ENCODE data around the gene AP3D1. TPM values are rescaled to one million over a fixed set of nuclear protein-coding genes. Genes with fewer than 3 reads are reported as not detected.

AP3D1 gene
- total RNA-seq, 8 experiments from 2014 or later, result 59.6 to 122 (median 78.8) TPM

DNA sequence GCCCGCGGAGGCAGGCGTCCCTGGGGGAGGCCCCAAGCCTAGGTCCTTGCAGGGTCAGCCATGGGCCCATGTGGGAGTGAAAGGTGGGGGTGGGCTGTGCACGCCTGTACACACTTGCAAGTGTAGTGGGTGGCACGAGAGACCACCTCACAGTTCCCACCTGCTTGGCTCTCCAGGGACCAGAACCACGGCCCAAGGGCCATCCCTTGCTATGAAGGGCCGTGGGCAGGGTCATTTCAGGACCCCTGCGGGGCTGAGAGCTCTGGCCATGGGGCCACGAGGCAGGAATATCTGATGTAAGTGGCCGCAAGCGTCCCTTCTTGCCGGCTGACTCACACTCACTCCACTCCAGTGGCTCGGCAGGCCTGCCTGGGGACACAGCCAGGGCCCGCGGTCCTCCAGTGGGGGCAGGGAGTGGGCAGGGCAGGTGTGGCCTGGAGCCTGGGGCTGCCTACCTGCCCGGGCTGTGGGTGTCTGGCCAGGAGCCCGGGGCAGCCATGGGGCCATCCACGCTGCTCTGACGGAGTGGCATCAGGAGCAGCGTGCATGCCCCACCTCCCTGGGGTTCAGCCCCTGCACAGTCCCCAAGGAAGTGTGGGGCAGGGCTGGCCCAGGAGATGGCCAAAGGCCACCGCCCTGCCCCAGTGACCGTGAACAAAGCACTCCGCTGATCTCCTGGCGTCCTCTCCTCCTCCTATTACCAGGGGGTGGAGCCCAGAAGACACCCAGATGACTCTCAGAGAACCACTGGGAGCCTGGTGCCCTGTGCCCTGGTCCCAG lies 91.8 kb downstream of the AP3D1 start:
- peaks cover 49 to 54% of the 10 kb centered on the region in 2 donors for H3K4me1 ChIP-seq (replicated peaks in 1 of 2)
- peak overlapping the region in 1 of 5 donors; percentile 57 for H3K4me3 ChIP-seq
- in situ Hi-C loops (cut with MboI; ENCODE audit: low pct_unique_long_range_greater_than_20kb in 2 of 9, low sequenced_read_pairs in 9 of 9, unreplicated experiment in 9 of 9), result no loop called here
- 10 to 100% (median 60%) methylated on average over 1 to 4 of the region's 24 CpGs; no CpG with 5 or more reads in 4 of the 10 experiments for WGBS, 10 experiments
- ATAC-seq (replicated peaks in 6 of 8), result peak; percentile 9 to 56 (median 20)
- peak overlapping the region; percentile 97 to 99 for H3K27ac ChIP-seq

DNA sequence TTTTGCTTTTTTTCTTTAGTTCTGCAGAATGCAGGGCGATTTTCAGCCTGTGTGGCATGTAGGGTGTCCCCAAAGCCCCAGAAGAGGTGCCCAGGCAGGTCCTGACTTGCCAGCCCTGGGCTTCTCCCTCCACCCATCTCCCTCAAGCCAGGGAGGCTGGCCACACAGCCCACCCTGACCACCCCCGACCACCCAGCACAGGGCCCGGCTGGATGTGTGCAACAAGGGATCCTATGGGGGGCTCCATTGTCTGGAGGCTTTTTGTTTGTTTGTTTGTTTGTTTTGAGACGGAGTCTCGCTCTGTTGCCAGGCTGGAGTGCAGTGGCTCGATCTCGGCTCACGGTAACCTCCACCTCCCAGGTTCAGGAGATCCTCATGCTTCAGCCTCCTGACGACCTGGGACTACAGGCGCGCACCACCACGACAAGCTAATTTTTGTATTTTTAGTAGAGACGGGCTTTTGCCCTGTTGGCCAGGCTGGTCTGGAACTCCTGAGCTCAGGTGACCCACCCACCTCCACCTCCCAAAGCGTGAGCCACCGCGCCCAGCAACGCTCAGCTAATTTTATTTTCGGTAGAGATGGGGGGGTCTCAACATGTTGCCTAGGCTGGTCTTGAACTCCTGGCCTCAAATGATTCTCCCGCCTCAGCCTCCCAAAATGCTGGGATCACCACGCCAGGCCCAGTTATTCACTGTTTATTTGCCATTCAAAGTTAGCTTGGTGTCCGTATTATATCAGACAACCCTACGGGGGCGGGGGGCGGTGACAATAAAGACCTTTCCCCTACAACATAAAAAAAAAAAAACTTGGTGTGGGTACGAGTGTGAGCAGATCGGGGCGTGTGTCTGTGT lies 92.6 kb downstream of the AP3D1 start:
- Histone ChIP-seq H3K4me1 (replicated peaks in 1 of 2) (peaks cover 44 to 46% of the 10 kb centered on the region in 2 donors), H3K27ac (peak overlapping the region; percentile 97 to 99), H3K4me3 (no peak overlapping the region)
- no peak for ATAC-seq (replicated peaks in 6 of 8)
- in situ Hi-C loops (cut with MboI; ENCODE audit: low pct_unique_long_range_greater_than_20kb in 2 of 9, low sequenced_read_pairs in 9 of 9, unreplicated experiment in 9 of 9), result no loop called here
- WGBS, 10 experiments, result 73 to 100% (median 92%) methylated on average over 1 to 13 of the region's 27 CpGs; no CpG with 5 or more reads in 2 of the 10 experiments

DNA sequence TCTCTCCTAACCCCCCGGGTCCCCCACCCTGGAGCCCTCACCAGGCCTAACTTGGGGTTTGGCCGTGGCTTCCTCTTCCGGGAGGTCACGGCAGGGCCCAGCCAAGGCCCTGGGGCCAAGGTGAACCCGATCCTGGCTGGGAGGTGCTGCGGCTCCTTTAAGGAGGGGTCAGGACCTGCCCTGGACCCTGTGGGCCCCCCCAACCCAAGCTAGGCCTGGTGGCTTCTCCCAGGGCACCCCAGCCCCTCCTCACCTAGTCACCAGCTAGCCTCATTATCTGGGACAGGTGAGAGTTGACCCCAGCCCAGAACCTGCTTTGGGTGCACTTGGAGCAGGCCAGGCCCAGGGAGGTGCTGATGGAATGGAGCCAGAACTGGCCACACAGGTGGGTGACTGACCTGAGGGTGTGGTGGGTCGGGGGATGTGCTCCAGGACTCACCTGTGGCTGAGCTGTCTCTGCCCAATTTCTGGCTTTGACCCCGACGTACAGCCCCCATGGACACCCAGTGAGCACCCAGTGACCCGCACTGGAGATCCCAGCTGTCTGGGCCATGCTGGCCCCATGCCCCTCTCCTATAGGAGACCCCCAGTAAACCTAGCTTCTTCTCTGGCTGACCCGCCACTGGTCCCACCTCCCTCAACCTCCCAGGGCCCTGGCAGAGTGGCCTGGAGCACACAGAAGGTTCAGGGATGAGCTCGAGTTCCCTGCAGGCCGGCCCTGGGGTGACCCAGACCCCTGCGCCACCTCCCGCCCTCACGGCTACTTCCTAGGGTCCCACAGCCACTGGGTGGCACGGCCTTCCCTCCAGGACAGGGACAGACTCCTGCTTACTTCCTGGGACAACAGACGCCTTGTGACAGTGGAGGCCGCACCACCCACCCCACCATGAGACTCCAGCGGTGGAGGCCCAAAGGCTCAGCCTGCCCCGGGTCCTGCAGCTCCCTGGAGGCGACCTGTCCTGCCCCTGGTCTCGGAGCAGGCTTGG lies 93.6 kb downstream of the AP3D1 start:
- ATAC-seq (replicated peaks in 6 of 8), result no peak
- H3K4me1 ChIP-seq (replicated peaks in 1 of 2), result peaks cover 43 to 44% of the 10 kb centered on the region in 2 donors
- WGBS, 10 experiments, result 20 to 100% (median 88%) methylated on average over 1 to 4 of the region's 23 CpGs; no CpG with 5 or more reads in 4 of the 10 experiments

DNA sequence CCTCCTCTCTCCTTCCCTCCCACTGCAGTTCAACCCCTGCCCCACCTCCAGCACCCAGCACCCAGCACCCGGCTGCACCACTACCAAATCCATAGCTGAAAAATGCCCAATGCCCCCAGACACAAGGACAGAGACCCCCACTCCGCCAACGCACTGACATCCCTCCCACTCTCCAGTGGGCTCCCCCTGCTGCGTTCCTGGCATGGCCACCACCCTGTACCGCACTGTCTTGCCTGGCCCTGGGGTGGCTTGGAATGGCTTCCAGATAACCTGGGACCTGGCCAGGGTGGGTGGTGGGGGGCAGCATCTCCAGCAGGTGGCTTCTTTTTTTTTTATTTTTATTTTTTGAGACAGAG lies 94.6 kb downstream of the AP3D1 start:
- WGBS, 10 experiments, result 40 to 100% methylated on average over 1 to 2 of the region's 5 CpGs; no CpG with 5 or more reads in 8 of the 10 experiments
- no peak for ATAC-seq (replicated peaks in 6 of 8)
- in situ Hi-C loops (cut with MboI; ENCODE audit: low pct_unique_long_range_greater_than_20kb in 2 of 9, low sequenced_read_pairs in 9 of 9, unreplicated experiment in 9 of 9), result no loop called here
- Histone ChIP-seq H3K4me3 (no peak overlapping the region), H3K4me1 (replicated peaks in 1 of 2) (peaks cover 34 to 42% of the 10 kb centered on the region in 2 donors), H3K27ac (peak overlapping the region in 1 of 2 donors; percentile 43)

More for the DNA sequence above, 93.6 kb downstream of the AP3D1 start:
- in situ Hi-C loops (cut with MboI; ENCODE audit: low pct_unique_long_range_greater_than_20kb in 2 of 9, low sequenced_read_pairs in 9 of 9, unreplicated experiment in 9 of 9), result no loop called here
- Histone ChIP-seq H3K27ac (peak overlapping the region; percentile 97 to 99), H3K4me3 (no peak overlapping the region)

DNA sequence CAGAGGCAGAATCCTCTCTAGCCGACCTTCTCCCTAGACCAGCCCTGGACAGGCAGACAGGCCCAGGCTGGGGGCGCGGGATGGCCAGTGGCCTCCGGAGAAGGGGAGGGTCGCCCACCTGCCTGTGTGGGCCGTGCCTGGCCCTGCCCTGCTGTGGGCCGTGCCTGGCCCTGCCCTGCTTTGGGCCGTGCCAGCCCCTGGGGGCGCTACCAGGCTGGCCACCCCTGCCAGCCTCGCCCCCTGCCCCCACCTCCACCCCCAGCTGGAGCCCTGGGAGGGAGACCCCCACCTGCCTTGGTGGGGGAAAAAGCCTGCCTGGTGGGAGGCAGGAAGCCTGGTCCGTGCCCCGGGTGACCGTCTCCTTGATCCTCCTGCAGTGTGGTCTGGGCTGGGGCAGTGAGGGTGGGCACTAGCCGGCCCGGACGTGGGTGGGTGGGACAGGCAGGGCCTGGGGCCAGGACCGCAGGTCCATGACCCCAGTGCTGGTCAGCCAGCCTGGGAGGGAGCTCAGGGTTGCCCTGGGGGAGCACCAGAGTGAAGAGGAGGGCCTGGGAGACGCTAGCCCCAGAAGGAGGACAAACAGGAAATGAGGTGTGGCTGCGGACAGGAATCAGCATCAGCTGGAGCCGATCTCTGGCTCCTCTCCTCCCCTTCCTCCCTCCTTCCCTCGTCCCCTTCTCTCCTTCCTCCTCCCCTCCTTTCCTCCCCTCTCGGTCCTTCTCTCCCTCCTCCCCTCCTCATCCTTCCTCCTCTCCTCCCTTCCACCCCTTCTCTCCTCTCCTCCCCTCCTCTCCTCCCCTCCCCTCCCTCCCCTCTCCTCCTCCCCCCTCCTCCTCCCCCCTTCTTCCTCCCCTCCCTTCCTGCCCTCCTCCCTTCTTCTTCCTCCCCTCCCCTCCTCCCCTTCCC lies 95.2 kb downstream of the AP3D1 start:
- Histone ChIP-seq H3K27ac (peak overlapping the region; percentile 64 to 84), H3K4me3 (no peak overlapping the region), H3K4me1 (replicated peaks in 1 of 2) (peaks cover 34 to 47% of the 10 kb centered on the region in 2 donors)
- peak in 3 of 8 experiments; percentile 21 to 34 (median 22) for ATAC-seq (replicated peaks in 6 of 8)
- in situ Hi-C loops (cut with MboI; ENCODE audit: low pct_unique_long_range_greater_than_20kb in 2 of 9, low sequenced_read_pairs in 9 of 9, unreplicated experiment in 9 of 9), result no loop called here
- WGBS, 10 experiments, result 69 to 83% methylated on average over 1 to 5 of the region's 22 CpGs; no CpG with 5 or more reads in 8 of the 10 experiments

DNA sequence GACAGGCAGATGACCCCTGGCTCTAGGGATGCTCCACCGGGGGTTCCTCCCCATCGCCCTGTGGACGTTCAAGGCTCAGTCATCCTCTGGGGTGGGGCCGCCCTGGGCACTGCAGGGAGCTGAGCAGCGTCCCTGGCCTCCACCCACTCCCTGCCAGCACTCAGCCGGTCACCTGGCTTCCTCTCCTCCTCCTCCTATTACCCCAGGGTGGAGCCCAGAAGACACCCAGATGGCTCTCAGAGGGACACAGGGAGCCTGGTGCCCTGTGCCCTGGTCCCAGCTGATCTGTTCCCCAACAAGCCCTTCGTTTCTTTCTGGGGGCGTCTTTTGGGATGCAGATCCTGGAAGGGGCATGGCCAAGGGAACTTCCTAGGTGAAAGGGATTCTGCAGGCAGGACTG lies 96.6 kb downstream of the AP3D1 start:
- no peak overlapping the region for H3K4me3 ChIP-seq
- peaks cover 22 to 36% of the 10 kb centered on the region in 2 donors for H3K4me1 ChIP-seq (replicated peaks in 1 of 2)
- in situ Hi-C loops (cut with MboI; ENCODE audit: low pct_unique_long_range_greater_than_20kb in 2 of 9, low sequenced_read_pairs in 9 of 9, unreplicated experiment in 9 of 9), result no loop called here
- ATAC-seq (replicated peaks in 6 of 8), result no peak
- H3K27ac ChIP-seq, result no peak overlapping the region
- WGBS, 10 experiments, result 10 to 100% (median 67%) methylated on average over 1 to 2 of the region's 8 CpGs; no CpG with 5 or more reads in 5 of the 10 experiments

DNA sequence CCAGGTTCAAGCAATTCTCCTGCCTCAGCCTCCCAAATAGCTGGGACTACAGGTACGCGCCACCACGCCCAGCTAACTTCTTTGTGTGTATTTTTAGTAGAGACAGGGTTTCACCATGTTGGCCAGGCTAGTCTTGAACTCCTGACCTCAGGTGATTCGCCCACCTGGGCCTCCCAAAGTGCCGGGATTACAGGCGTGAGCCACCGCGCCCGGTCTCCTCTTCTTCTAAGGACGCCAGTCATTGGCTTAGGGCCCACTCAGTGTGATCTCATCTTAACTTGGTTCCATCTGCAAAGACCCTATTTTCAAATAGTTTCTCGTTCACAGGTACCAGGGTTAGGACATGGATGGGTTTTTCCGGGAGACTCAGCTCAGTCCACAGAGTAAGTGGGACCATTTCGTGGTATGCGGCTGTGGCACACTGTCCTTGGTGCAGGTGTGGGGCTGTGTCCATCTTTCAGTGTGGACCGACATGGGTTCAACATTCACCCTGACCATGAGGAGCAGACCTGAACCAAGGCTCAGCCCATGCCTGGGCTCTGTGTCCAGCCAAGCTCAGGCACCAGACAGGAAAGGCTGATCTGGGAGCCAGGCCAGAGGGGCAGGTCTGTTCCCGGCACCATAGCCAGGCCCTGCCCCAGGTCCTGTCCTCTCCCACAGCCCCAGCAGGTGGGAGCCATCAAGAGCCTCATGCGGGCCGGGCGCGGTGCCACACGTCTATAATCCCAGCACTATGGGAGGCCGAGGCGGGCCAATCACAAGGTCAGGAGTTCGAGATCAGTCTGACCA lies 97.6 kb downstream of the AP3D1 start:
- peaks cover 21 to 35% of the 10 kb centered on the region in 2 donors for H3K4me1 ChIP-seq (replicated peaks in 1 of 2)
- WGBS, 10 experiments, result 80 to 100% (median 96%) methylated on average over 1 to 9 of the region's 24 CpGs; no CpG with 5 or more reads in 3 of the 10 experiments
- in situ Hi-C loops (cut with MboI; ENCODE audit: low pct_unique_long_range_greater_than_20kb in 2 of 9, low sequenced_read_pairs in 9 of 9, unreplicated experiment in 9 of 9), result no loop called here
- no peak overlapping the region for H3K27ac ChIP-seq
- no peak overlapping the region for H3K4me3 ChIP-seq
- ATAC-seq (replicated peaks in 6 of 8), result no peak

DNA sequence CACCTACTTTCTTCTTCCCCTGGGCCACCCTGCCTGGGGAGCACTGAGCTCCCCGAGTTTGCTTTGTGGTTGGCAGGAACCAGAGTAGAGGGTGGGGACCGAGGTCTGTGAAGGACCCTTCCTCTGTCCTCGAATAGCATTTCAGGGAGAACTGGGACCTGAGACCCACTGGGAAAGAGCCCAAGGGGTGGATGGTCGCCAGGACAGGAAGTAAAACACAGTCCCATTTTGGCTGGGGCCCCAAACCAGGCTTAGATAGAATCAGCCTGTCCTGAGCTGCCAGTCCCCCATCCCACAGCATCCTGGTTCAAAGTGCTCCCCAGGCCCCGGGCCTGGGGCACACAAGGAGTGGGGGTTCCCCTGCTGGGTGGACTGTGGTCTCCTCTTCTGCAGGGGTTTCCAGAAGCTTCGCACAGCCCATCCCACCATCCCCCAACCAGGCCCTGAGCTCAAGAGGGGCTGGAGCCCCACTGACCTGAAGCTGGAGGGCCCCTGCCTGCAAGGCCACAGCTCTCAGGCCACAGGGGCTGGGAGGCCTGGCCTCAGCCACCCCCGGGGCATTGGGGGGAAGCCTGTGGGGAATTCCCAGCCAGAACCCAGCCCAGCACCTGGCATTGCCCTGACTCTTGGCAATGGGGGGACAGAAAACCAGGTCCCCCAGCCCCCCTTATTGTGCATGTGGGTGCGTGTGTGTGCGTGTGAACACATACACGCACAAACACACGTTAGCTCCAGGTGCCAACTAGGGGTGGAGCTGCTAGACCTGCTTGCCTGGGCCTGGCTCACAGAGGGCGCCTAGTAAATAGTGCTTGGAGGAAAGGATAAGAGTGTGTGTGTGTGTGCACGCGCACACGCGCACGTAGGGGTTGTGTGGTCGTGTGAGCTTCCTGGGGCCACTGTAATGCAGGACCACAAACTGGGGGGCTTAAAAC lies 99.3 kb downstream of the AP3D1 start:
- H3K4me3 ChIP-seq, result peak overlapping the region in 2 of 5 donors; percentile 77 to 80
- H3K4me1 ChIP-seq (replicated peaks in 1 of 2), result peaks cover 23 to 40% of the 10 kb centered on the region in 2 donors
- WGBS, 10 experiments, result 30 to 100% (median 88%) methylated on average over 2 to 7 of the region's 18 CpGs; no CpG with 5 or more reads in 3 of the 10 experiments
- ATAC-seq (replicated peaks in 6 of 8), result no peak
- H3K27ac ChIP-seq, result peak overlapping the region; percentile 56 to 88
- in situ Hi-C loops (cut with MboI; ENCODE audit: low pct_unique_long_range_greater_than_20kb in 2 of 9, low sequenced_read_pairs in 9 of 9, unreplicated experiment in 9 of 9), result no loop called here

DNA sequence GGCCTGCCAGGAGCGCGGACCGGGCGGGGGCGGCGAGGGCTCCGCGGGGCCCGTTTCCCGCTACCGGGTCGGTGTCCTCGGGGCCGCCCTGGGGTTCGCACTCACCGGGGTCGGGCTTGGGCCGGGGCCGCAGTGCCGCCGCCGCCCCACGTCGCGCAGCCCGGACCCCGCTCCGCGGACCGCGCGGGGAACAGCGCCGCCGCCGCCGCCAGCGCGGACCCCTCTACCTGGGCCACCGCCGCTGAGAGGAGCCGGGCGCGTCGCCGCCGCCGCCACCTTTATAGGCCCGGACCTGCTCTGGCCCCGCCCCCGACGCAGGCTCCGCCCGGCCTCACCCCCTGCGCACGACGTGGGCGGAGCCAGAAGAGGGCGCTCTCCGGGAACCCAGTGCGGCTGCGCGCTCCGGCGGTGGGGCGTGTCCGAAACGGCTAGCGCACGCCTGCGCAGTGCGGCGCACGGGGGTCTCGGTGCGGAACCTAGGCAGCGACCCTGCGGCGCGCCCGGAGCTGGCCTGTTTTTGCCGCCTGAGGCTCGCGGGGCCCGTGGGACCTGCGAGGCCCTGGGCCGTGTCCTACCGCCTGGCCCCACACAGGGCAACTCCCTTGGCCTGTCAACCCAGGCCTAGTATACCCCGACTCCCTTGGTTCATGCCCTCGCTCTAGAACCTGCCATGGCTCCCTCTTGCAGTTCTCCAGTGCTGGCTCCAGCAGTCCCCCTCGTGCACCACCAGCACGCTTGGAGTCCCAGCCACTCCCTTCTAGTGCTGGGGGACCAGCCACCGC lies 100.2 kb downstream of the AP3D1 start, which contains the start of gene MKNK2:
Gene MKNK2, minus strand, starts transcription at position 254 of the 782 bp plus-strand sequence. CDS start 393 bp downstream, outside the sequence.
- Histone ChIP-seq H3K27ac (peak within 1 kb of the TSS; percentile 56 to 88), H3K4me1 (replicated peaks in 1 of 2) (peaks cover 22 to 35% of the 10 kb centered on the region in 2 donors), H3K4me3 (peak within 1 kb of the TSS; percentile 65 to 93 (median 77))
- WGBS, 10 experiments, result 0 to 80% (median 13%) methylated on average over 1 to 29 of the region's 93 CpGs; no CpG with 5 or more reads in 4 of the 10 experiments
- in situ Hi-C loops (cut with MboI; ENCODE audit: low pct_unique_long_range_greater_than_20kb in 2 of 9, low sequenced_read_pairs in 9 of 9, unreplicated experiment in 9 of 9), result no loop called here
- peak; percentile 62 to 84 (median 79) for ATAC-seq (replicated peaks in 6 of 8)
